Right atrium auricular region (tissue), 2 donors: ENCODE data around the gene CCL25. TPM values are rescaled to one million over a fixed set of nuclear protein-coding genes. Genes with fewer than 3 reads are reported as not detected.

Experiments used
- DNase-seq: peaks from one replicate; pipeline ENCODE4 v3.0.0-alpha.2; 2019; ENCODE audit warnings: low spot score
- H3K27ac ChIP-seq, 2 donors: fragments of 200-600 bp; sonication (generic); 1 replicate in 1 of 2; 2 replicates in 1 of 2; pipeline ENCODE4 v1.5.1; 2016 to 2019
- H3K27me3 ChIP-seq, 2 donors: fragments of 200-600 bp; sonication (generic); one replicate each; pipeline versions ENCODE4 v1.5.1 to v1.6.0; 2017 to 2019
- H3K36me3 ChIP-seq: fragments of 200-600 bp; sonication (generic); one replicate; pipeline ENCODE4 v1.5.1; 2016
- H3K4me1 ChIP-seq, 2 donors: fragments of 200-600 bp; sonication (generic); one replicate each; pipeline versions ENCODE4 v1.5.1 to v1.6.0; 2017 to 2019
- H3K4me3 ChIP-seq, 2 donors: fragments of 200-600 bp; sonication (generic); 1 replicate in 1 of 2; 2 replicates in 1 of 2; pipeline ENCODE4 v1.5.1; 2017 to 2019; ENCODE audit warnings: mild to moderate bottlenecking in 1 of 2, moderate library complexity in 1 of 2
- H3K9me3 ChIP-seq, 2 donors: fragments of 200-600 bp; sonication (generic); one replicate each; pipeline ENCODE4 v1.5.1; 2019
- total RNA-seq, 2 donors: library from RNA; depleted of rRNA; stranded (reverse); fragments of >200 nt; gene quantifications; one replicate each; pipeline ENCODE4 v1.1.0, GENCODE V29; 2016
- TF ChIP-seq, protein P1 (sequence below), 2 donors: fragments of 200-600 bp; sonication (generic); IDR thresholded peaks; one replicate each; pipeline ENCODE4 v1.5.1; 2019; ENCODE audit warnings: antibody characterized with exemption in 2 of 2

CCL25 gene
- total RNA-seq, 2 donors from 2014 or later = not detected

DNA sequence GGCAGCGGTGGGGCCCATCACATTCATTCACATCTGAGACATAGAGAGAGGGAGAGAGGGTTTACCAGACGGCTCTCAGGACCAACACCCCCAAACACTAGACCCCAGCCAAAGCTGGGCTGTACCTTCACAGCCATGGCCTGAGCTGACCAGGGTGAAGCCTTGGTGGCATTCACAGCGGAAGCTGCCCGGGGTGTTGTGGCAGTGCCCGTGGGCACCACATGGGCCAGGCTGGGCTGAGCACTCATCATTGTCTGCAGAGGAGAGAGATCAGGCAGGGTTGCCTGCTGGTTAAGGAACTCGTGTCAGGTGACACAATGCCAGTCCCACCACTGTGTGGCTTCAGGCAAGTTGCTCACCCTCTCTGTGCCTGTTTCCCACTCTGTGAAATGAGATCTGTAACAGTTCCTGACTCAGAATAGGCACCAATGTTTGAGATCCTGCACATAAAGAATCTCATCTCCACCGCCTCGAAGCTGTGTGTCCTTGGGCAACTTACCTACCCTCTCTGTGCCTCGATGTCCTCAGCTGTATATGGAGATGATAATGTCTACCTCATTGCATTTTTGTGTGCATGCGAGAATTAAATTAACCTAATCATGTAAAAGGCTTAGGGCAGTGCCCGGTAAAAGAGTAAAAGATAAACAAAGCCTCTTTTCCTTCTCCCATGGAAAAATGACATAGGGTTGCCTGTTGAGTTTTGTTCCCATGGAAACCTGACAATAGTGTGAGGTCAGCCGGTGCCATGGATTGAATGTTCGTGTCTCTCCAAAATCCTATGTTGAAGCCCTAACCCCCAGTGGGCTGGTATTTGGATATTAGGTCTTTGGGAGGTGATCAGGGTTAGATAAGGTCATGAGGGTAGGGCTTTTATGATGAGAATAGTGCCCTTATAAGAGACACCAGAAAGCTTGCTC lies 22.9 kb downstream of the CCL25 start:
- Histone ChIP-seq H3K27ac (no peak overlapping the region), H3K27me3 (no peaks in the 10 kb centered on the region), H3K9me3 (peaks cover 0 to 6% of the 10 kb centered on the region in 2 donors), H3K4me1 (no peaks in the 10 kb centered on the region), H3K4me3 (no peak overlapping the region), H3K36me3 (no peaks in the 10 kb centered on the region)
- TF ChIP-seq, protein P1, sequence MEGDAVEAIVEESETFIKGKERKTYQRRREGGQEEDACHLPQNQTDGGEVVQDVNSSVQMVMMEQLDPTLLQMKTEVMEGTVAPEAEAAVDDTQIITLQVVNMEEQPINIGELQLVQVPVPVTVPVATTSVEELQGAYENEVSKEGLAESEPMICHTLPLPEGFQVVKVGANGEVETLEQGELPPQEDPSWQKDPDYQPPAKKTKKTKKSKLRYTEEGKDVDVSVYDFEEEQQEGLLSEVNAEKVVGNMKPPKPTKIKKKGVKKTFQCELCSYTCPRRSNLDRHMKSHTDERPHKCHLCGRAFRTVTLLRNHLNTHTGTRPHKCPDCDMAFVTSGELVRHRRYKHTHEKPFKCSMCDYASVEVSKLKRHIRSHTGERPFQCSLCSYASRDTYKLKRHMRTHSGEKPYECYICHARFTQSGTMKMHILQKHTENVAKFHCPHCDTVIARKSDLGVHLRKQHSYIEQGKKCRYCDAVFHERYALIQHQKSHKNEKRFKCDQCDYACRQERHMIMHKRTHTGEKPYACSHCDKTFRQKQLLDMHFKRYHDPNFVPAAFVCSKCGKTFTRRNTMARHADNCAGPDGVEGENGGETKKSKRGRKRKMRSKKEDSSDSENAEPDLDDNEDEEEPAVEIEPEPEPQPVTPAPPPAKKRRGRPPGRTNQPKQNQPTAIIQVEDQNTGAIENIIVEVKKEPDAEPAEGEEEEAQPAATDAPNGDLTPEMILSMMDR (IDR thresholded peaks at IDR 0.05) = no peak
- DNase-seq = no peak

DNA sequence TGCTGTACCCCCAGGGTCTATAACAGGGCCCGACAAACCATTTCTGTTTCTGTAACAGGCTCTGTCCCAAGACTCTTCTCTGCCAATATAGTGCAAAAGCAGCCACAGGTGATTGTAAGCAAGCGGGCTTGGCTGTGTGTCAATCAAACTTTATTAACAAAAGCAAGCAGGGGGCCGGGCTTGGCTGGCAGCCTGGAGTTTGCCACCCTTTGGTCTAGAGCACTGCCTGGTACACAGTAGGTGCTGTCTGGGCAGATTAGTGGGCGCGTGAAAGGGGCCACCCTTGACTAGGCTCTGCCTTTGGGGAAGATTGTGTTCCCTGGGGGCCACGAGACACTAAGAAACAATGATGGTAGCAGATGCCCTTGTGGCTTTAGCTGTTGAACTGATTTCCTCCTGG lies 27.4 kb downstream of the CCL25 start:
- Histone ChIP-seq H3K27ac (no peak overlapping the region), H3K27me3 (no peaks in the 10 kb centered on the region), H3K9me3 (no peaks in the 10 kb centered on the region), H3K4me3 (no peak overlapping the region), H3K4me1 (no peaks in the 10 kb centered on the region), H3K36me3 (no peaks in the 10 kb centered on the region)
- TF ChIP-seq, protein P1 (IDR thresholded peaks at IDR 0.05) = no peak
- DNase-seq = no peak

DNA sequence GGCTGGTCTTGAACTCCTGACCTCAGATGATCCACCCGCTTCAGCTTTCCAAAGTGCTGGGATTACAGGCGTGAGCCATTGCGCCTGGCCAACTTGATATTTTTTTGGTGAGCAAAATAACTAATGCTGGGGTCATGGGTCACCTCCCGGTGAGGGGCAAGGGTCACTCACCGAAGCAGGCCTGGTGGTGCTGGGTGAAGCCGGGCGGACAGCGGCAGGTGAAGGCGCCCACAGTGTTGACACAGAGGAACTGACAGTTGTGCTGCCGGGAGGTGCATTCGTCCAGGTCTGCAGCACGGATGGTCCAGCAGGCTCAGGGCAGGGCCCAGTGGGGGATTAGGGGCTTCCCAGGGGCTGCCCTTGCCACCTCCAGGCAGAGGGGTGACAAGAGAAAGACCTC lies 28.3 kb downstream of the CCL25 start:
- TF ChIP-seq, protein P1 (IDR thresholded peaks at IDR 0.05) = no peak

DNA sequence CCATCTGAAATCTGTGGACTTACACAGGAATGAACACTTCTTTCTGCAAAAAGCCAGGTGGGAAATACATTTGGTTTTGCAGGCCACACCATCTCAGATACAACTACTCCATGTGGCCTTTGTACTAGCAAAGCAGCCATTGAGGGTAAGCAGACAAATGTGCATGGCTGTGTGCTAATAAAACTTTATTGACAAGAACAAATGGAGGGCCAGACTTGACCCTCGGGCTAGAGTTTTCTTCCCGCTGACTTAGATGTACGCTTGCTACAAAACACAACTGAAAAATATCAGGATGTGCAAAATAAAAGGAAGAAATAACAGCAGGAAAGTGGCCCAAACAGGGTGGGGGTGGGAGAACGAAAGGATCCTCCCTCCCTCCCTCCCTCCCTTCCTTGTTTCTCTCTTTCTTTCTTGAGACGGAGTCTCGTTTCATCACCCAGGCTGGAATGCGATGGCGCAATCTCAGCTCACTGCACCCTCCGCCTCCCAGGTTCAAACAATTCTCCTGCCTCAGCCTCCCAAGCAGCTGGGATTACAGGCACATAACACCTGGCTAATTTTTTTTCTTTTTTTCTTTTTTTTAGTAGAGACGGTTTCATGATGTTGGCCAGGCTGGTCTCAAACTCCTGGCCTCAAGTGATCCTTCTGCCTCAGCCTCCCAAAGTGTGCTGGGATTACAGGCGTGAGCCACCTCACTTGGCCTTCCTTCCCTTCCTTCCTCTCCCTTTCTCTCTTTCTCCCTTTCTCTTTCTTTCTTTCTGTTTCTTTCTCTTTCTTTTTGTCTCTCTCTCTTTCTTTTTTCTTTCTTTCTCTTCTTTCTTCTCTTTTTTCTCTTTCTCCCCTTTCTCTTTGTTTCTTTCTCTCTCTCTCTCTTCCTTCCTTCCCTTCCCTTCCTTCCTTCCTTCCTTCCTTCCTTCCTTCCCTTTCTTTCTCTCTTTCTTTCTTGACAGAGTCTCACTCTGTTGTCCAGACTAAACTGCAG lies 29.3 kb downstream of the CCL25 start:
- Histone ChIP-seq H3K27ac (no peak overlapping the region), H3K36me3 (no peaks in the 10 kb centered on the region), H3K4me3 (no peak overlapping the region), H3K27me3 (no peaks in the 10 kb centered on the region), H3K4me1 (no peaks in the 10 kb centered on the region), H3K9me3 (no peaks in the 10 kb centered on the region)
- DNase-seq = no peak
- TF ChIP-seq, protein P1 (IDR thresholded peaks at IDR 0.05) = no peak

More for the DNA sequence above, 28.3 kb downstream of the CCL25 start:
- no peak for DNase-seq
- Histone ChIP-seq H3K9me3 (no peaks in the 10 kb centered on the region), H3K27ac (no peak overlapping the region), H3K4me1 (no peaks in the 10 kb centered on the region), H3K36me3 (no peaks in the 10 kb centered on the region), H3K27me3 (no peaks in the 10 kb centered on the region), H3K4me3 (no peak overlapping the region)

DNA sequence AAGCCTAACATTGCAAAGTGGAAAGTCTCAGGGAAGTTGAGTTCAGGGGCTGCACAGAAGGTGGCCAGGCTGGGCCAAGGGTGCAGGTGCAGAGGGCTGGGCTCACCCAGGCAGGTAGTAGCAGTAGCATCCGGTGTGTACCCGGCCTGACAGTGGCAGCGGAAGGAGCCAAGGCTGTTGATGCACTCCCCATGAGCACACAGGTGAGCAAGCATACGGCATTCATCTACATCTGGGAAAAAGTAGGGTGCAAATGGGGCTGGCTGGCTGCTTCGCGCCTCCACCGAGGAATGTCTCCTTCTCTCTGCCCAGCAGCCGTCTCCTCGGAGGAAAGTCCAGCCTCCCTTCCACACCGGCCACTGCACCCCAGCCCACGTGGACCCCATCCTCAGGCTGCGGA lies 30.6 kb downstream of the CCL25 start:
- Histone ChIP-seq H3K9me3 (no peaks in the 10 kb centered on the region), H3K4me3 (no peak overlapping the region), H3K27ac (no peak overlapping the region), H3K36me3 (no peaks in the 10 kb centered on the region), H3K4me1 (no peaks in the 10 kb centered on the region), H3K27me3 (no peaks in the 10 kb centered on the region)
- TF ChIP-seq, protein P1 (IDR thresholded peaks at IDR 0.05) = no peak
- DNase-seq = no peak
